GM23338 (cell line): ENCODE measurements around the gene ALDH9A1. TPM values are rescaled to one million over a fixed set of nuclear protein-coding genes. Genes with fewer than 3 reads are reported as not detected.

Experiments
- ATAC-seq: fragments of 200-7000 bp; cut with Tn5 transposase; 3 replicates; pipeline ENCODE4 v1.9.1; 2020
- DNase-seq: peaks from one replicate; pipeline ENCODE4 v3.0.0-alpha.2; 2015; ENCODE audit warnings: low spot score
- H2AFZ ChIP-seq: fragments of 200-600 bp; sonication (generic); 2 replicates; pipeline ENCODE4 v1.8.0; 2016; ENCODE audit warnings: antibody characterized with exemption, mild to moderate bottlenecking, moderate library complexity
- H3F3A ChIP-seq: fragments of 200-600 bp; sonication (generic); replicated peaks from 2 replicates; pipeline ENCODE4 v1.8.0; 2017; ENCODE audit warnings: antibody characterized with exemption, mixed run types, low read depth
- H3K27ac ChIP-seq: fragments of 200-600 bp; sonication (generic); 2 replicates; pipeline ENCODE4 v1.6.1; 2016; ENCODE audit warnings: low read depth
- H3K27me3 ChIP-seq: fragments of 200-600 bp; sonication (generic); 2 replicates; pipeline ENCODE4 v1.8.0; 2016; ENCODE audit warnings: mild to moderate bottlenecking, mixed run types, moderate library complexity; ENCODE audit not compliant: insufficient read depth
- H3K36me3 ChIP-seq: fragments of 200-600 bp; sonication (generic); 2 replicates; pipeline ENCODE4 v1.8.0; 2016; ENCODE audit warnings: mild to moderate bottlenecking; ENCODE audit not compliant: insufficient read depth
- H3K4me1 ChIP-seq: fragments of 200-600 bp; sonication (generic); 2 replicates; pipeline ENCODE4 v1.8.0; 2016; ENCODE audit warnings: mild to moderate bottlenecking, moderate library complexity; ENCODE audit not compliant: insufficient read depth
- H3K4me2 ChIP-seq: fragments of 200-600 bp; sonication (generic); 2 replicates; pipeline ENCODE4 v1.7.1; 2017; ENCODE audit warnings: mixed run types
- H3K4me3 ChIP-seq: fragments of 200-600 bp; sonication (generic); 2 replicates; pipeline ENCODE4 v1.6.1; 2016; ENCODE audit warnings: mixed run types
- H3K79me2 ChIP-seq: fragments of 200-600 bp; sonication (generic); replicated peaks from 2 replicates; pipeline ENCODE4 v1.8.0; 2017; ENCODE audit warnings: mild to moderate bottlenecking; ENCODE audit not compliant: insufficient read depth
- H3K9me2 ChIP-seq: fragments of 200-600 bp; sonication (generic); 2 replicates; pipeline ENCODE4 v1.8.0; 2017; ENCODE audit not compliant: insufficient read depth
- H4K20me1 ChIP-seq: fragments of 200-600 bp; sonication (generic); replicated peaks from 2 replicates; pipeline ENCODE4 v1.8.0; 2017; ENCODE audit warnings: mild to moderate bottlenecking; ENCODE audit not compliant: insufficient read depth
- H3K27ac Mint-ChIP-seq: 2 replicates; pipeline ENCODE4 v1.8.0; 2020; ENCODE audit warnings: inconsistent platforms, mild to moderate bottlenecking, moderate library complexity, mixed read lengths
- H3K27me3 Mint-ChIP-seq: 3 replicates; pipeline ENCODE4 v1.8.0; 2022; ENCODE audit warnings: low read depth, mild to moderate bottlenecking, moderate library complexity, mixed read lengths, inconsistent platforms; ENCODE audit not compliant: insufficient read depth, poor library complexity
- H3K36me3 Mint-ChIP-seq: 3 replicates; pipeline ENCODE4 v1.8.0; 2021; ENCODE audit warnings: low read depth, mild to moderate bottlenecking, inconsistent platforms, moderate library complexity, mixed read lengths
- H3K4me1 Mint-ChIP-seq: 3 replicates; pipeline ENCODE4 v1.8.0; 2020; ENCODE audit warnings: mild to moderate bottlenecking, inconsistent platforms, mixed read lengths
- H3K4me3 Mint-ChIP-seq: 3 replicates; pipeline ENCODE4 v1.8.0; 2021; ENCODE audit warnings: moderate library complexity, mild to moderate bottlenecking, inconsistent platforms, mixed read lengths
- H3K9me3 Mint-ChIP-seq: 3 replicates; pipeline ENCODE4 v1.8.0; 2020; ENCODE audit warnings: moderate library complexity, mild to moderate bottlenecking, inconsistent platforms, mixed read lengths
- CREB1 ChIP-seq: fragments of 250-450 bp; sonication (Bioruptor Pico); IDR thresholded peaks from 2 replicates; pipeline ENCODE4 v1.5.0; 2020; ENCODE audit warnings: low read depth, mild to moderate bottlenecking, moderate library complexity
- EZH2 ChIP-seq: fragments of 200-600 bp; sonication (generic); IDR thresholded peaks from one replicate; pipeline ENCODE4 v1.8.0; 2017; ENCODE audit warnings: antibody characterized with exemption, mild to moderate bottlenecking, low read depth; ENCODE audit not compliant: unreplicated experiment
- EZH2phosphoT487 ChIP-seq: fragments of 200-600 bp; sonication (generic); IDR thresholded peaks from one replicate; pipeline ENCODE4 v1.8.1; 2018; ENCODE audit warnings: antibody characterized with exemption; ENCODE audit not compliant: unreplicated experiment
- JUNB ChIP-seq: IDR thresholded peaks from one replicate; pipeline ENCODE4 v1.6.1; 2016; ENCODE audit warnings: antibody characterized with exemption; ENCODE audit not compliant: unreplicated experiment
- NANOG ChIP-seq: IDR thresholded peaks from 2 replicates; pipeline ENCODE4 v1.6.1; 2016; ENCODE audit warnings: antibody characterized with exemption, borderline replicate concordance
- POLR2AphosphoS5 ChIP-seq: IDR thresholded peaks from 2 replicates; pipeline ENCODE4 v1.6.1; 2016; ENCODE audit warnings: antibody characterized with exemption, low read depth
- STAT1 ChIP-seq: IDR thresholded peaks from one replicate; pipeline ENCODE4 v1.6.1; 2016; ENCODE audit warnings: antibody characterized with exemption; ENCODE audit not compliant: unreplicated experiment
- ZNF114 ChIP-seq: fragments of 250-450 bp; sonication (Bioruptor Pico); IDR thresholded peaks from 2 replicates; pipeline ENCODE4 v1.5.0; 2020; ENCODE audit warnings: mild to moderate bottlenecking, moderate library complexity
- ZNF331 ChIP-seq: fragments of 250-450 bp; sonication (Bioruptor Pico); IDR thresholded peaks from 2 replicates; pipeline ENCODE4 v1.5.0; 2020; ENCODE audit warnings: low read depth, mild to moderate bottlenecking, moderate library complexity
- polyA plus RNA-seq: library from polyadenylated mRNA; unstranded; fragments of >200 nt; fragmentation: Nextera tagmentation; extraction: Ambion mirVana; gene quantifications from 2 replicates; pipeline ENCODE4 v1.2.1, GENCODE V29; 2016
- total RNA-seq: library from RNA; depleted of rRNA; stranded (reverse); fragments of >200 nt; shearing (Covaris generic); gene quantifications from 2 replicates; pipeline ENCODE4 v1.2.3, GENCODE V29; 2014
- TF ChIP-seq, protein P1 (sequence below), 2 experiments: fragments of 200-600 bp in 1 of 2; sonication (generic) in 1 of 2; conservative IDR thresholded peaks; 2 replicates each; pipeline versions ENCODE4 v1.5.1 to v1.6.1; 2016 to 2017; ENCODE audit warnings: antibody characterized with exemption in 2 of 2, low read depth in 2 of 2, mild to moderate bottlenecking in 2 of 2, moderate library complexity in 1 of 2
- TF ChIP-seq, protein P2 (sequence below): IDR thresholded peaks from 2 replicates; pipeline ENCODE4 v1.6.1; 2016; ENCODE audit warnings: antibody characterized with exemption
- TF ChIP-seq, protein P3 (sequence below): IDR thresholded peaks from one replicate; pipeline ENCODE4 v1.6.1; 2018; ENCODE audit warnings: antibody characterized with exemption; ENCODE audit not compliant: unreplicated experiment
- TF ChIP-seq, protein P4 (sequence below): fragments of 250-450 bp; sonication (Bioruptor Pico); IDR thresholded peaks from 2 replicates; pipeline ENCODE4 v1.5.0; 2020; ENCODE audit warnings: mild to moderate bottlenecking, moderate library complexity

ALDH9A1 gene
- total and polyA plus RNA-seq, 2 experiments from 2014 or later, result 50.6 to 59.2 TPM

DNA sequence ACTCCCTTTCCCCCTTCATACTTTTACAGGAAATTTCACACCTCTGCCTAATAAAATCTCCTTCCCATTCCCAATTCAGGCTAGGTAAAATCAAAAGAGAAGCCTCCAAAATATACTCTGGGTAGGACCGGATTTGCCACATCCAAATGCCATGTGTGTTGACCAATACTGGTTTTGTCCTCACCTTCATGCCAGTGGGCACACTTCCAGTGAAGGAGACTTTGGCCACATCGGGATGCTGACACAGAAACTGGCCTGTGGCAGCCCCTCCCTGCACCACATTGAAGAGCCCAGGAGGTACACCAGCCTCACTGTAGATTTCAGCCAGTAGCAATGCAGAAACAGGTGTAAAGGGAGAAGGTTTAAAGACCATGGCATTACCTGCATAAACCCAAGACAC is 18.1 kb downstream of the ALDH9A1 start:
- H3K9me2 ChIP-seq, result no peaks in the 10 kb centered on the region
- Mint-ChIP-seq H3K9me3 (no peaks in the 10 kb centered on the region), H3K27me3 (no peaks in the 10 kb centered on the region), H3K36me3 (peaks cover 62% of the 10 kb centered on the region), H3K4me1 (no peaks in the 10 kb centered on the region), H3K4me3 (no peak overlapping the region), H3K27ac (no peak overlapping the region)
- peaks cover 20% of the 10 kb centered on the region for H3K79me2 ChIP-seq
- no peak for TF ChIP-seq ZNF331 (CRISPR knock-in tag)
- TF ChIP-seq STAT1, result no peak
- TF ChIP-seq, protein P1, sequence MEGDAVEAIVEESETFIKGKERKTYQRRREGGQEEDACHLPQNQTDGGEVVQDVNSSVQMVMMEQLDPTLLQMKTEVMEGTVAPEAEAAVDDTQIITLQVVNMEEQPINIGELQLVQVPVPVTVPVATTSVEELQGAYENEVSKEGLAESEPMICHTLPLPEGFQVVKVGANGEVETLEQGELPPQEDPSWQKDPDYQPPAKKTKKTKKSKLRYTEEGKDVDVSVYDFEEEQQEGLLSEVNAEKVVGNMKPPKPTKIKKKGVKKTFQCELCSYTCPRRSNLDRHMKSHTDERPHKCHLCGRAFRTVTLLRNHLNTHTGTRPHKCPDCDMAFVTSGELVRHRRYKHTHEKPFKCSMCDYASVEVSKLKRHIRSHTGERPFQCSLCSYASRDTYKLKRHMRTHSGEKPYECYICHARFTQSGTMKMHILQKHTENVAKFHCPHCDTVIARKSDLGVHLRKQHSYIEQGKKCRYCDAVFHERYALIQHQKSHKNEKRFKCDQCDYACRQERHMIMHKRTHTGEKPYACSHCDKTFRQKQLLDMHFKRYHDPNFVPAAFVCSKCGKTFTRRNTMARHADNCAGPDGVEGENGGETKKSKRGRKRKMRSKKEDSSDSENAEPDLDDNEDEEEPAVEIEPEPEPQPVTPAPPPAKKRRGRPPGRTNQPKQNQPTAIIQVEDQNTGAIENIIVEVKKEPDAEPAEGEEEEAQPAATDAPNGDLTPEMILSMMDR (conservative IDR thresholded peaks at IDR 0.05; ENCODE audit: low read depth in 2 of 2), result no peak
- TF ChIP-seq POLR2AphosphoS5, result no peak
- TF ChIP-seq EZH2phosphoT487, result no peak
- TF ChIP-seq ZNF114 (CRISPR knock-in tag), result no peak
- TF ChIP-seq, protein P2, sequence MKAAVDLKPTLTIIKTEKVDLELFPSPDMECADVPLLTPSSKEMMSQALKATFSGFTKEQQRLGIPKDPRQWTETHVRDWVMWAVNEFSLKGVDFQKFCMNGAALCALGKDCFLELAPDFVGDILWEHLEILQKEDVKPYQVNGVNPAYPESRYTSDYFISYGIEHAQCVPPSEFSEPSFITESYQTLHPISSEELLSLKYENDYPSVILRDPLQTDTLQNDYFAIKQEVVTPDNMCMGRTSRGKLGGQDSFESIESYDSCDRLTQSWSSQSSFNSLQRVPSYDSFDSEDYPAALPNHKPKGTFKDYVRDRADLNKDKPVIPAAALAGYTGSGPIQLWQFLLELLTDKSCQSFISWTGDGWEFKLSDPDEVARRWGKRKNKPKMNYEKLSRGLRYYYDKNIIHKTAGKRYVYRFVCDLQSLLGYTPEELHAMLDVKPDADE, result no peak
- no peak for TF ChIP-seq CREB1
- TF ChIP-seq, protein P3, sequence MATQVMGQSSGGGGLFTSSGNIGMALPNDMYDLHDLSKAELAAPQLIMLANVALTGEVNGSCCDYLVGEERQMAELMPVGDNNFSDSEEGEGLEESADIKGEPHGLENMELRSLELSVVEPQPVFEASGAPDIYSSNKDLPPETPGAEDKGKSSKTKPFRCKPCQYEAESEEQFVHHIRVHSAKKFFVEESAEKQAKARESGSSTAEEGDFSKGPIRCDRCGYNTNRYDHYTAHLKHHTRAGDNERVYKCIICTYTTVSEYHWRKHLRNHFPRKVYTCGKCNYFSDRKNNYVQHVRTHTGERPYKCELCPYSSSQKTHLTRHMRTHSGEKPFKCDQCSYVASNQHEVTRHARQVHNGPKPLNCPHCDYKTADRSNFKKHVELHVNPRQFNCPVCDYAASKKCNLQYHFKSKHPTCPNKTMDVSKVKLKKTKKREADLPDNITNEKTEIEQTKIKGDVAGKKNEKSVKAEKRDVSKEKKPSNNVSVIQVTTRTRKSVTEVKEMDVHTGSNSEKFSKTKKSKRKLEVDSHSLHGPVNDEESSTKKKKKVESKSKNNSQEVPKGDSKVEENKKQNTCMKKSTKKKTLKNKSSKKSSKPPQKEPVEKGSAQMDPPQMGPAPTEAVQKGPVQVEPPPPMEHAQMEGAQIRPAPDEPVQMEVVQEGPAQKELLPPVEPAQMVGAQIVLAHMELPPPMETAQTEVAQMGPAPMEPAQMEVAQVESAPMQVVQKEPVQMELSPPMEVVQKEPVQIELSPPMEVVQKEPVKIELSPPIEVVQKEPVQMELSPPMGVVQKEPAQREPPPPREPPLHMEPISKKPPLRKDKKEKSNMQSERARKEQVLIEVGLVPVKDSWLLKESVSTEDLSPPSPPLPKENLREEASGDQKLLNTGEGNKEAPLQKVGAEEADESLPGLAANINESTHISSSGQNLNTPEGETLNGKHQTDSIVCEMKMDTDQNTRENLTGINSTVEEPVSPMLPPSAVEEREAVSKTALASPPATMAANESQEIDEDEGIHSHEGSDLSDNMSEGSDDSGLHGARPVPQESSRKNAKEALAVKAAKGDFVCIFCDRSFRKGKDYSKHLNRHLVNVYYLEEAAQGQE, result no peak
- TF ChIP-seq, protein P4, sequence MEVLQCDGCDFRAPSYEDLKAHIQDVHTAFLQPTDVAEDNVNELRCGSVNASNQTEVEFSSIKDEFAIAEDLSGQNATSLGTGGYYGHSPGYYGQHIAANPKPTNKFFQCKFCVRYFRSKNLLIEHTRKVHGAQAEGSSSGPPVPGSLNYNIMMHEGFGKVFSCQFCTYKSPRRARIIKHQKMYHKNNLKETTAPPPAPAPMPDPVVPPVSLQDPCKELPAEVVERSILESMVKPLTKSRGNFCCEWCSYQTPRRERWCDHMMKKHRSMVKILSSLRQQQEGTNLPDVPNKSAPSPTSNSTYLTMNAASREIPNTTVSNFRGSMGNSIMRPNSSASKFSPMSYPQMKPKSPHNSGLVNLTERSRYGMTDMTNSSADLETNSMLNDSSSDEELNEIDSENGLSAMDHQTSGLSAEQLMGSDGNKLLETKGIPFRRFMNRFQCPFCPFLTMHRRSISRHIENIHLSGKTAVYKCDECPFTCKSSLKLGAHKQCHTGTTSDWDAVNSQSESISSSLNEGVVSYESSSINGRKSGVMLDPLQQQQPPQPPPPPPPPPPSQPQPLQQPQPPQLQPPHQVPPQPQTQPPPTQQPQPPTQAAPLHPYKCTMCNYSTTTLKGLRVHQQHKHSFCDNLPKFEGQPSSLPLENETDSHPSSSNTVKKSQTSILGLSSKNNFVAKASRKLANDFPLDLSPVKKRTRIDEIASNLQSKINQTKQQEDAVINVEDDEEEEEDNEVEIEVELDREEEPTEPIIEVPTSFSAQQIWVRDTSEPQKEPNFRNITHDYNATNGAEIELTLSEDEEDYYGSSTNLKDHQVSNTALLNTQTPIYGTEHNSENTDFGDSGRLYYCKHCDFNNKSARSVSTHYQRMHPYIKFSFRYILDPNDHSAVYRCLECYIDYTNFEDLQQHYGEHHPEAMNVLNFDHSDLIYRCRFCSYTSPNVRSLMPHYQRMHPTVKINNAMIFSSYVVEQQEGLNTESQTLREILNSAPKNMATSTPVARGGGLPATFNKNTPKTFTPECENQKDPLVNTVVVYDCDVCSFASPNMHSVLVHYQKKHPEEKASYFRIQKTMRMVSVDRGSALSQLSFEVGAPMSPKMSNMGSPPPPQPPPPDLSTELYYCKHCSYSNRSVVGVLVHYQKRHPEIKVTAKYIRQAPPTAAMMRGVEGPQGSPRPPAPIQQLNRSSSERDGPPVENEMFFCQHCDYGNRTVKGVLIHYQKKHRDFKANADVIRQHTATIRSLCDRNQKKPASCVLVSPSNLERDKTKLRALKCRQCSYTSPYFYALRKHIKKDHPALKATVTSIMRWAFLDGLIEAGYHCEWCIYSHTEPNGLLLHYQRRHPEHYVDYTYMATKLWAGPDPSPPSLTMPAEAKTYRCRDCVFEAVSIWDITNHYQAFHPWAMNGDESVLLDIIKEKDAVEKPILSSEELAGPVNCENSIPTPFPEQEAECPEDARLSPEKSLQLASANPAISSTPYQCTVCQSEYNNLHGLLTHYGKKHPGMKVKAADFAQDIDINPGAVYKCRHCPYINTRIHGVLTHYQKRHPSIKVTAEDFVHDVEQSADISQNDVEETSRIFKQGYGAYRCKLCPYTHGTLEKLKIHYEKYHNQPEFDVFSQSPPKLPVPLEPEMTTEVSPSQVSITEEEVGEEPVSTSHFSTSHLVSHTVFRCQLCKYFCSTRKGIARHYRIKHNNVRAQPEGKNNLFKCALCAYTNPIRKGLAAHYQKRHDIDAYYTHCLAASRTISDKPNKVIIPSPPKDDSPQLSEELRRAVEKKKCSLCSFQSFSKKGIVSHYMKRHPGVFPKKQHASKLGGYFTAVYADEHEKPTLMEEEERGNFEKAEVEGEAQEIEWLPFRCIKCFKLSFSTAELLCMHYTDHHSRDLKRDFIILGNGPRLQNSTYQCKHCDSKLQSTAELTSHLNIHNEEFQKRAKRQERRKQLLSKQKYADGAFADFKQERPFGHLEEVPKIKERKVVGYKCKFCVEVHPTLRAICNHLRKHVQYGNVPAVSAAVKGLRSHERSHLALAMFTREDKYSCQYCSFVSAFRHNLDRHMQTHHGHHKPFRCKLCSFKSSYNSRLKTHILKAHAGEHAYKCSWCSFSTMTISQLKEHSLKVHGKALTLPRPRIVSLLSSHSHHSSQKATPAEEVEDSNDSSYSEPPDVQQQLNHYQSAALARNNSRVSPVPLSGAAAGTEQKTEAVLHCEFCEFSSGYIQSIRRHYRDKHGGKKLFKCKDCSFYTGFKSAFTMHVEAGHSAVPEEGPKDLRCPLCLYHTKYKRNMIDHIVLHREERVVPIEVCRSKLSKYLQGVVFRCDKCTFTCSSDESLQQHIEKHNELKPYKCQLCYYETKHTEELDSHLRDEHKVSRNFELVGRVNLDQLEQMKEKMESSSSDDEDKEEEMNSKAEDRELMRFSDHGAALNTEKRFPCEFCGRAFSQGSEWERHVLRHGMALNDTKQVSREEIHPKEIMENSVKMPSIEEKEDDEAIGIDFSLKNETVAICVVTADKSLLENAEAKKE (CRISPR knock-in tag), result no peak
- no peak for TF ChIP-seq NANOG
- TF ChIP-seq EZH2, result no peak
- TF ChIP-seq JUNB, result no peak
- ATAC-seq, result no peak
- H3K27ac ChIP-seq, result no peak overlapping the region
- peaks cover 21% of the 10 kb centered on the region for H3K36me3 ChIP-seq
- DNase-seq, result no peak
- no peak overlapping the region for H2AFZ ChIP-seq
- no peaks in the 10 kb centered on the region for H3F3A ChIP-seq
- no peaks in the 10 kb centered on the region for H3K4me1 ChIP-seq
- H4K20me1 ChIP-seq, result peaks cover 3% of the 10 kb centered on the region
- no peak overlapping the region for H3K4me2 ChIP-seq
- H3K27me3 ChIP-seq, result no peaks in the 10 kb centered on the region
- no peak overlapping the region for H3K4me3 ChIP-seq
